Lung (tissue), 12 donors: Measurements from ENCODE around the gene KDM7A. TPM values are rescaled to one million over a fixed set of nuclear protein-coding genes. Genes with fewer than 3 reads are reported as not detected.

ENCODE experiments used
- ATAC-seq: fragments of 200-7000 bp; cut with Tn5 transposase; one replicate; pipeline ENCODE4 v1.9.1; 2020; ENCODE audit warnings: moderate number of reproducible peaks; ENCODE audit not compliant: insufficient read depth, low FRiP score
- DNase-seq, 3 donors: peaks; one replicate each; pipeline ENCODE4 v3.0.0-alpha.2; 2013 to 2017
- H3K27ac ChIP-seq, 2 donors: one replicate each; pipeline ENCODE4 v1.5.1; 2013; ENCODE audit warnings: mild to moderate bottlenecking in 2 of 2, moderate library complexity in 2 of 2, control low read depth in 1 of 2, inconsistent platforms in 1 of 2, low read depth in 1 of 2, low read length in 1 of 2
- H3K27me3 ChIP-seq, 3 donors: one replicate each; pipeline ENCODE4 v1.5.1; 2013; ENCODE audit warnings: low read length in 2 of 3; ENCODE audit not compliant: control insufficient read depth in 3 of 3, insufficient read depth in 3 of 3
- H3K36me3 ChIP-seq, 4 donors: one replicate each; pipeline ENCODE4 v1.5.1; 2013; ENCODE audit warnings: low read length in 4 of 4, mild to moderate bottlenecking in 1 of 4, moderate library complexity in 1 of 4; ENCODE audit not compliant: control insufficient read depth in 4 of 4, insufficient read depth in 4 of 4
- H3K4me1 ChIP-seq, 5 donors: one replicate each; pipeline ENCODE4 v1.5.1; 2013; ENCODE audit warnings: low read length in 5 of 5, mild to moderate bottlenecking in 2 of 5, moderate library complexity in 1 of 5; ENCODE audit not compliant: control insufficient read depth in 5 of 5, insufficient read depth in 5 of 5
- H3K4me3 ChIP-seq: one replicate; pipeline ENCODE4 v1.5.1; 2013; ENCODE audit warnings: mild to moderate bottlenecking, control low read depth, moderate library complexity
- H3K9ac ChIP-seq, 2 donors: one replicate each; pipeline ENCODE4 v1.5.1; 2013; ENCODE audit warnings: low read length in 2 of 2, control low read depth in 1 of 2; ENCODE audit not compliant: insufficient read depth in 1 of 2
- H3K9me3 ChIP-seq, 4 donors: one replicate each; pipeline ENCODE4 v1.5.1; 2013; ENCODE audit warnings: low read length in 3 of 4, mild to moderate bottlenecking in 1 of 4, moderate library complexity in 1 of 4; ENCODE audit not compliant: control insufficient read depth in 4 of 4, insufficient read depth in 3 of 4
- CTCF ChIP-seq: IDR thresholded peaks from 2 replicates; pipeline ENCODE4 v1.5.1; 2012; ENCODE audit warnings: mild to moderate bottlenecking; ENCODE audit errors: control extremely low read depth, extremely low read depth
- WGBS, 2 donors: extraction: QIAGEN DNeasy Blood & Tissue Kit; methylation state at CpG; one replicate each; pipeline ENCODE4 v1.1.7; 2013; 5-methylcytosine and 5-hydroxymethylcytosine counted together
- polyA plus RNA-seq, 2 donors: library from polyadenylated mRNA; stranded (reverse); fragments of 200-250 nt; gene quantifications; one replicate each; pipeline ENCODE4 v1.2.1, GENCODE V29; 2013
- total RNA-seq, 2 donors: library from RNA; depleted of rRNA in 1 of 2; stranded (reverse); fragments of >200 nt in 1 of 2; gene quantifications; one replicate each; pipeline ENCODE4 v1.2.1, GENCODE V29; 2014 to 2021
- donor health status: control.
- donor health status: control.
- donor health status: Bipolar disorder and iron deficiency.
- donor health status: healthy.
- donor health status: DM: yes; HTN: yes; CAD: no.

The KDM7A gene
- total and polyA plus RNA-seq, 4 donors, result 3.1 to 30.7 (median 11.6) TPM

GRCh38 chr7:140209866-140210609 lies 33.3 kb upstream of the KDM7A start:
- no peaks in the 10 kb centered on the region for H3K36me3 ChIP-seq
- no peaks in the 10 kb centered on the region for H3K9me3 ChIP-seq
- no peak overlapping the region for H3K27ac ChIP-seq
- WGBS, 2 donors, result 78 to 80% methylated on average over 17 of the region's 17 CpGs
- peaks cover 0 to 2% (median 0%) of the 10 kb centered on the region in 3 donors for H3K27me3 ChIP-seq
- H3K9ac ChIP-seq, result no peak overlapping the region
- no peak overlapping the region for H3K4me3 ChIP-seq
- no peak for TF ChIP-seq CTCF
- peak in 1 of 3 donors; percentile 20 for DNase-seq
- no peak for ATAC-seq
- peaks cover 0 to 7% (median 0%) of the 10 kb centered on the region in 5 donors for H3K4me1 ChIP-seq

GRCh38 chr7:140206616-140207389 lies 30.0 kb upstream of the KDM7A start:
- Histone ChIP-seq H3K4me3 (no peak overlapping the region), H3K9ac (no peak overlapping the region), H3K4me1 (no peaks in the 10 kb centered on the region), H3K36me3 (no peaks in the 10 kb centered on the region), H3K9me3 (no peaks in the 10 kb centered on the region), H3K27me3 (peaks cover 0 to 2% (median 0%) of the 10 kb centered on the region in 3 donors), H3K27ac (no peak overlapping the region)
- no peak for TF ChIP-seq CTCF
- DNase-seq, result no peak
- WGBS, 2 donors, result 66 to 80% methylated on average over 4 of the region's 4 CpGs
- ATAC-seq, result no peak

- 73 to 87% methylated on average over 4 of the region's 4 CpGs for WGBS, 2 donors
Observed at GRCh38 chr7:140205600-140205999, 28.8 kb upstream of the KDM7A start.

More at GRCh38 chr7:140205600-140205999, 28.8 kb upstream of the KDM7A start:
- DNase-seq (no peak), ATAC-seq (no peak)
- peaks cover 0 to 2% (median 0%) of the 10 kb centered on the region in 3 donors for H3K27me3 ChIP-seq
- no peak overlapping the region for H3K4me3 ChIP-seq
- no peaks in the 10 kb centered on the region for H3K9me3 ChIP-seq
- H3K4me1 ChIP-seq, result no peaks in the 10 kb centered on the region
- H3K9ac ChIP-seq, result no peak overlapping the region
- TF ChIP-seq CTCF, result no peak
- no peaks in the 10 kb centered on the region for H3K36me3 ChIP-seq
- no peak overlapping the region for H3K27ac ChIP-seq
